Measurements from ENCODE around the gene BMP7. TPM values are rescaled to one million over a fixed set of nuclear protein-coding genes. Genes with fewer than 3 reads are reported as not detected.
A peak's percentile ranks its signal among the peaks of the same experiment; 100 is the strongest.

The BMP7 gene
- polyA plus RNA-seq, 1 donor from 2014 or later: not detected

DNA sequence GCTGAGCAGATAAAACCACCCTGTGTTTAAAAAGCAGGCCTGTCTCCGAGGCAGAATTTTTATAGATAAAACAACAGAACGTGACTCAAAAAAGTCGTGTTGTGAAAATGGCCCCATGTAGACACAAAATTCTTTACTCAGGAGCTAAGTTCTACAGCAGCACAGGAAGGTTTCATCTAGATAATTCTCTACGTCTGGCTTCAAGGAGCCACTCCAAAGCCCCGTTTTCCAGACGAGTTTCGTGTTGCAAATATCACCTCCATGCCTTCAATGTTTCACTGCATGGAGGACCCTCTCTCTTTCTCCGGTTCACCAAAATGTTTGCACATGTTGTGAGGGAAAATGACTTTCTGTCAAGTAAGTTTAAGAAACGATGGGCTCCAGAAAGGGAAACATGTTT, 12.0 kb upstream of the BMP7 start:
- Mint-ChIP-seq H3K4me1 (peaks cover 0 to 1% (median 0%) of the 10 kb centered on the region in 3 donors), H3K27me3 (peaks cover 32% of the 10 kb centered on the region), H3K27ac (no peak overlapping the region), H3K36me3 (peaks cover 3% of the 10 kb centered on the region), H3K4me3 (no peak overlapping the region), H3K9me3 (peaks cover 0 to 4% (median 0%) of the 10 kb centered on the region in 3 donors)

DNA sequence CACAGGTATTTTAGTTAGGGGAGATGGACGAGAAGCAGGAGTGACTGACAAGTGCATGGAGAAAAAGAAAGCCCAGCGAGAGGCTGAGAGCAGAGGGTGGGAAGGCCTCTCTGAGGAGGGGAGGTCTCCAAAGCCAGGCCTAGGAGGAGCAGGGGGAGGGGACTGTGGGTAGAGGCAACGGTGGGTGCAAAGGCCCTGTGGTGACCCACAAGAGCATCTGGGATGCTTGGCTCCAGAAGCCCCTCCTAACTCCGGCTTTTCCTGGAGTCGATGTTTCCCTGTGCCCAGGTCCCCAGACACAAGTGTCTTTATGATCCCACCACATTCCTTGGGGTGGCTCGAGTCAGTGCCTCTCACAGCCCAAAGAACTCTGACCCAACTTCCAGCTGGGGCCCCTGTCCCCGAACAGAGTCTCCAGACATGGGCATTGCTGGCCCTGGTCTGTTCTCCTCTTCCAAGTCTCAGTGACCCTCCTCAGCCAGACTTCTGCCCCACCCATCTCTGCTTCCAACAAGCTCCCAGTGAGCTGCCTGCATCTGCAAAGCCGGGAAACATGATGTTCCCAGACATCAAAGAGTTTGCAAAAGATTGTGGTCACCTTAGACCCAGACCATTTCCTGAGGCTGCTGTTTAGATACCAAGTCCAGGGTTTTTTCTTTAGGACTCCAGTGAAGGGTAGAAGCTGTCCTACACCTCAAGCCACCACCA, 11.1 kb upstream of the BMP7 start:
- peaks cover 35% of the 10 kb centered on the region for H3K27me3 Mint-ChIP-seq
- peaks cover 0 to 4% (median 0%) of the 10 kb centered on the region in 3 donors for H3K9me3 Mint-ChIP-seq
- H3K36me3 Mint-ChIP-seq: peaks cover 3% of the 10 kb centered on the region
- H3K27ac Mint-ChIP-seq: no peak overlapping the region
- H3K4me3 Mint-ChIP-seq: no peak overlapping the region
- H3K4me1 Mint-ChIP-seq: peaks cover 0 to 1% (median 0%) of the 10 kb centered on the region in 3 donors

DNA sequence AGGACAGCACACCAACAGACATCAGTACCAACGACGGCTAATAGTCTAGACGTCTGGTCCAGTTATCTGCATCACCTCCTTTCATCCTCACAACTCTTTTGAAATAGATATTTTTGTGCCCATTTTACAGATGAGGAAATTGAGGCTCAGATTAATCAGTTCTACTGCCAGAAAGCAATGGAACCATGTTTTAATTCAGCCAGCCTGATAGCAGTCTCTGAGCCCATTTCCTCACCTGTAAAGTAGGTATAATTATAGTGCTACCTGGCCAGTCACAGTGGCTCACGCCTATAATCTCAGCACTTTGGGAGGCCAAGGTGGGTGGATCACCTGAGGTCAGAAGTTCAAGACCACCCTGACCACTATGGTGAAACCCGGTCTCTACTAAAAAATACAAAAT, 9.8 kb upstream of the BMP7 start:
- H3K27ac Mint-ChIP-seq: peak overlapping the region in 1 of 3 donors; percentile 73
- no peak overlapping the region for H3K4me3 Mint-ChIP-seq
- H3K36me3 Mint-ChIP-seq: peaks cover 3% of the 10 kb centered on the region
- H3K4me1 Mint-ChIP-seq: peaks cover 0 to 1% (median 0%) of the 10 kb centered on the region in 3 donors
- H3K9me3 Mint-ChIP-seq: peaks cover 0 to 4% (median 0%) of the 10 kb centered on the region in 3 donors
- H3K27me3 Mint-ChIP-seq: peaks cover 34% of the 10 kb centered on the region

DNA sequence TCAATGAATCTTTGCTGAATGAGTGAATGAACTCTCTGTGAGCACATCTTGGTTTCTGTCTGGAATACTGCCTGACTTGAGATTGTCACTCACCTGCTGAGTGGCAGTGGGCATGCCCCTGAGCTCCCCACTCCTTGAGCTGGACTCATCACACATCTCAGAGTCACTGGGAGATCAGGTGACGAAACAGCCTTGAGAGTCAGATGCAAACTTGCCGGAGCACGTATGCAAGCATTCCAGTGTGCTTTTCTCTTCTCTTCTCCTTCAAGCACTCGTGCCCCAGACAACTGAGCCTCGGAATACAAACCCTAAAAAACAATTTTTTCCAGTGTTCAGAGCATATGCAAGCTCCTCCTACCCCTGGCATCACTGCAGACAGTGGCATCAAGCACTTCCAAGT, 9.4 kb upstream of the BMP7 start:
- peaks cover 3% of the 10 kb centered on the region for H3K36me3 Mint-ChIP-seq
- H3K27me3 Mint-ChIP-seq: peaks cover 35% of the 10 kb centered on the region
- H3K27ac Mint-ChIP-seq: peak overlapping the region in 1 of 3 donors; percentile 73
- H3K9me3 Mint-ChIP-seq: peaks cover 0 to 4% (median 0%) of the 10 kb centered on the region in 3 donors
- H3K4me1 Mint-ChIP-seq: peaks cover 0 to 1% (median 0%) of the 10 kb centered on the region in 3 donors
- no peak overlapping the region for H3K4me3 Mint-ChIP-seq

DNA sequence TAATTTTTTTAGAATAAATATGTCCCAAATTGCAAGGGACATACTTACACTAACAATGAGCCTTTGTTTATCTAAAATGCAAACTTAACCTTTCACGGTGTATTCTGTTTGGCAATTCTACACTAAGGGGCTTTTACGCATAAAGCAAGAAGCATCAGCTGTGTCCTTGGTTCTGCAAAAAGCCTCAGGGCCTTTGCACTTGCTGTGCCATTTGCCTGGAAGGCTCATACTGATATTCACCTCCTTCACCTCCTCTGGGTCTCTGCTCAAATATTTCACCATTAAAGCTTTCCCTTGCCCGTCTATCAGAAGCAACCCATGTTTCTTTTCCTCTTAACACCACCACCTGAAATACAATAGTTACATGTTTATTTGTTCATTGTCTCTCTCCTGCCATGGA, 8.9 kb upstream of the BMP7 start:
- Mint-ChIP-seq H3K36me3 (peaks cover 3% of the 10 kb centered on the region), H3K27ac (no peak overlapping the region), H3K4me3 (no peak overlapping the region), H3K27me3 (peaks cover 34% of the 10 kb centered on the region), H3K4me1 (peaks cover 0 to 1% (median 0%) of the 10 kb centered on the region in 3 donors), H3K9me3 (peaks cover 0 to 4% (median 0%) of the 10 kb centered on the region in 3 donors)

DNA sequence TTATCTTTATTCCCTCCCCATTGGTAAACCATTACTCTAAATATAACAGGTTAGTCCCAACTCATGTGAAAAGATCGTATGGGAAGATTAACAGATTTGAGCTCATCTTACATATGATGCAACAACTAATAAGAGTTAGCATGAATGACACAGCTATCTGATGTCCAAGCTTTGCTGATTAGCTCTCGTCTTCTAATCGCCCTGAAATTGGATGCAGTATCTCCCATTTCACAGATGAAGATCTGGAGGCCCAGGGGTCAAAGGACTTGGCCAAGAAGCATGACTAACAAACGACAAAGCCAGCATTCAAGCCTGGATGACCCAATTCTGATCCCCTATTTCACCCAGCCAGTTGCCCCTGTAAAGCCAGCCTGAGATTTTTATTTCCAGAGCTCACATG, 8.4 kb upstream of the BMP7 start:
- no peak overlapping the region for H3K4me3 Mint-ChIP-seq
- peaks cover 0 to 4% (median 0%) of the 10 kb centered on the region in 3 donors for H3K9me3 Mint-ChIP-seq
- H3K27me3 Mint-ChIP-seq: peaks cover 32% of the 10 kb centered on the region
- no peak overlapping the region for H3K27ac Mint-ChIP-seq
- peaks cover 0 to 1% (median 0%) of the 10 kb centered on the region in 3 donors for H3K4me1 Mint-ChIP-seq
- H3K36me3 Mint-ChIP-seq: peaks cover 3% of the 10 kb centered on the region

DNA sequence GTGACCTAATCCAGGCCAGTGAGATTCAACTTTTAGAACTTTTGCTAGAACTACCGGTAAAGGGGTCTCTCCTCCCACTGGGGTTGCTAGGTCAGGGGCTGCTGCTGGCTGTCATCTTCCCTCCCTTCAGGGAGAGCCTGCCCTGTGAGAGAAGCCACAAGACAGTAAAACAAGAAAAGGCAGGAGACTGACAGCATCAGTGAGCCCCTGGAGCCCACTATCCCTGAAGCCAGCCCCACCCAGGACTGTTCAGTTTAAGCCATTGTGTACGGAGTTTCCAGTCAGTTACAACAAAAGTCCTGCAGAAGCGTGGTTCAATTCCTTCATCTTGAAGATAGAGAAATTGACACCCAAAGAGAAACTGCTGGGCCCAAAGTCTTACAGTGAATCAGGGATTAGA, 7.9 kb upstream of the BMP7 start:
- Mint-ChIP-seq H3K9me3 (peaks cover 0 to 4% (median 0%) of the 10 kb centered on the region in 3 donors), H3K36me3 (peaks cover 3% of the 10 kb centered on the region), H3K4me3 (no peak overlapping the region), H3K4me1 (no peaks in the 10 kb centered on the region), H3K27me3 (peaks cover 31% of the 10 kb centered on the region), H3K27ac (no peak overlapping the region)

DNA sequence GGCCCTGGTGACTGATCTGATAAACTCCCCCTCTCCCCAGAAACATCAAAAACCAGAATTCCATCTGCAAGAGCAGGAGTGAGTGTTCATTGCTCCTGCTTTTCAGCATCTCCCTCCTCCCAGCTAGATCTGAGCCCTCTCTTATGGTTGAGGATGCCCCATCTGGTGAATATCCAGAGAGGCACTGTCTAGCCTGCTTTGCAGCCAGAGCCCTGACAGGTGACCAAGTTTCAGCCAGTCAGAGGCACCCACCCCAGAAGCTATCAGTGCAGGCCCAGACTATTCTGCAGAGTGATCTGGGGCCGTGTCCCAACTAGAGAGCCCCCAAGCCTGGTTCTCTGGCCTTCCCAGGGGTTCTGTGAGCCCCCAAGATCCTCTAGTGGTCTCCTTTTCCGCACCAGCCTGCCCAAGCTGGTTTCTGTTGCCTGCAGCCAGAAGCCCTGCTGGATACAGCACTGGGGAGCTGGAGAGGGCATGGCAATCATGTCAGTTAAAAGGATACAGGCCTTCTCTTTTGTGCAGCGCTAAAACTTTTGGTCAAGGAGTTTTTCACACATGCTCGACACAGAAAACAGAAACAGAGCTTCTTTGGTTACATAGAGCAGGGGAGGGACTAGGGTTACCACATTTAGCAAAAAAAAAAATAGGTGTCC, 6.6 kb upstream of the BMP7 start:
- peaks cover 0 to 4% (median 0%) of the 10 kb centered on the region in 3 donors for H3K9me3 Mint-ChIP-seq
- H3K27ac Mint-ChIP-seq: no peak overlapping the region
- H3K36me3 Mint-ChIP-seq: peaks cover 3% of the 10 kb centered on the region
- H3K4me1 Mint-ChIP-seq: no peaks in the 10 kb centered on the region
- no peak overlapping the region for H3K4me3 Mint-ChIP-seq
- H3K27me3 Mint-ChIP-seq: peaks cover 29% of the 10 kb centered on the region

DNA sequence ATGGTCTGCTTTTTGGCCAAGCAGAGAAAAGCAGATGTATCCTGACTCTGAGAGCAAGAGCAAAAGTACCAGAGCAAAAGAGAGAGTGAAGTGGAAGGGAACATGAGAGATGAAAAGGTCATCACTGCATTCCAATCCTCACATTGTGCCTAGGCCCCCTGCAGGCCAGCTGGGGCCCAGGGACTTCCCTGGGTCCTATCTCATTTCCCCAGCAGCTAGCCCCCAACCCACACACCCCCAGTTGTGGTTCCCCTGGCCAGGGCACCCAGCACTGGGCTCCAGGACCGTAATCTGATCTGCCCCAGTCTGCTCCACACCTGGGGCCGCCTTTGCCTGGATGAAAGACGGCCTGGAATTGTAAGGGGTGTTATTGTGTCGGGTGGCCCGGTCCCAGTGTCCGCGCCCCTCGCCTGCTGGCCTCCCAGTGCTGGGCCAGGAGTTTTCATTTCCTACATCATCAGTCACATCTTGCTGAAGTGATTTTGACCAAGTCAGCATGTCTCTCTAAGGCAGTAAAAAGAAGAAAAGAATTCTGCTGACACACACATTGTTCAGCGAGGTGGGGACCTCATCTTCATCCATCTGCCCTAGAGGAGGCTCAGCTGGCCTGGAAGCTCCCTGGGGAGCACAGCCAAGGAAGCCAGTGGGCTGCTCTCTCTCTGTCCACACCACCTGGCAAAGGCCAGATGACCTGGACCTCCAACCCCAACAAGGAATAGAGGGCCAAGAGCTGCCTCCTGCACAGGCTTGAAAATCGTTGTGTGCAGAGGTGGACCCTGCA, 4.0 kb upstream of the BMP7 start:
- Mint-ChIP-seq H3K4me1 (peaks cover 0 to 5% (median 0%) of the 10 kb centered on the region in 3 donors), H3K36me3 (peaks cover 3% of the 10 kb centered on the region), H3K27me3 (peaks cover 36% of the 10 kb centered on the region), H3K27ac (no peak overlapping the region), H3K4me3 (no peak overlapping the region), H3K9me3 (peaks cover 0 to 7% (median 0%) of the 10 kb centered on the region in 3 donors)

DNA sequence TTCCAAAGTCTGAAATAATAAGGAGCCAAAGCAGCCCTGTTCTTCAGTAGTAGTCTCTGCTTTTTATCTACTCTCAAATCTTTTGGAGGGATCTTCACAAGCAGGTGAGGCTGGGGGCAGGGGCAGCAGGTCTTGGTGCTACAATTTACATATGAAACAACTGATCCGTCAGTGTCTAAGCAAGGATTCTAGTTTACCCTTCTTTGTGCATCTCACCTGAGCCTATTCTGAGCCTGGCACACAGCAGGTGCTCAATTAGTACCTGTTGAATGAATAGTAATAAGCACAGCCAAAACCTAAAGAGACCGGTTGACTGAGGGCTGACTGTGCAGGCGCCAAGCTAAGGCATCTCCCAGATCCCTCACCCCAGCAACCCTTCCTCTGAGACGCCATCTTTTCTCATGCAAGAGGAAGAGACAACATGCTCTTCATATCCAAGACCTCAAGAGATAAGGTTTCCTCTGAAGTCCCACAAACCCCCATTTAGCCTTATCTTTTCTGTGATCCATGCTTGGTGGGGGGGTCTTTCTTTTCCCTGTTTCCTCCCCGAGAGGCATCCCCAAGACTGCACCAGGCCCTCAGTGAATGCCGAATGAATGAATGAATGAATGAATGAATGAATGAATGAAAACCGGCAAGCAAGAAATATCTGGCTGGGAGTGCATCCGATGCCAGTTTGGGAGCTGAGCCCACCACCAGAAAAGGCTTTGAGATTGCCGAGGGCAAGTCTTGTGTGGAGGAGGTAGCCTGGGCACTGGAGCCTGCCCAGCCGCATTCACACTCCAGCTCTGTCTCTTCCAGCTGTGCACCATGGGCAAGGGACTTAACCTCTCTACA, 2.9 kb upstream of the BMP7 start:
- peaks cover 37% of the 10 kb centered on the region for H3K27me3 Mint-ChIP-seq
- no peak overlapping the region for H3K4me3 Mint-ChIP-seq
- H3K36me3 Mint-ChIP-seq: no peaks in the 10 kb centered on the region
- H3K4me1 Mint-ChIP-seq: peaks cover 0 to 5% (median 1%) of the 10 kb centered on the region in 3 donors
- peaks cover 0 to 3% (median 0%) of the 10 kb centered on the region in 3 donors for H3K9me3 Mint-ChIP-seq
- no peak overlapping the region for H3K27ac Mint-ChIP-seq

DNA sequence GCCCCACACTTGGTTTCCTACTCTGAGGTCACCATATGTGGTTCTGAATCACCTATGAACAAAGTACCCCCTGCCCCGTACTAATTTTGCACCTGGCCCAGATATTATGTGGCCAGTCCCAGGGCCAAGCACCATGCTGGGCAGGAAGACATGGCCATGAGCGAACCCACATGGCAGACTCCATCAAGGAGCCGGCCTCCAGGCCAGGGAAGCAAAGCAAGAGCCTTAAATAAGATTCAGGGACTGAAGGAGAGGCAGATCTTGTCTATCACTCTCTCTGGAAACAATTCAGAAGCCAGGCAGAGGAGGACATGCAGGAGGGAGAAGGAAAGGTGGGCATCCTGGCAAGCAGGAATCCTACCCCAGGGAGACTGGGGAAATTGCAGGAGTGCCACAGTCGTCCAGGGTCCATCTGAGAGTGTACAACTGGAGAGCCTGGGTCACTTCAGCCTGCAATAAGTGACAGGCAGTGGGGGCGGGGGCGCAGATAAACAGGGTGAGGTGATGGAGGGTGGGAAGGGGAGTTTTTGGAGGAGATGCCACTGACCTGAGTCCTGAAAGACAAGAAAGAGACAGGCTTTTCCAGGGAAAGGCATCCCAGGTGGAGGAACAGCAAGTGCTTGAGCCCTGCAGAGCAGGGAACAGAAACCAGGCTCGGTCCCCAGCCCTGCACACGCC, 2.1 kb upstream of the BMP7 start:
- peaks cover 0 to 3% (median 0%) of the 10 kb centered on the region in 3 donors for H3K9me3 Mint-ChIP-seq
- H3K27ac Mint-ChIP-seq: no peak overlapping the region
- H3K4me3 Mint-ChIP-seq: no peak overlapping the region
- H3K27me3 Mint-ChIP-seq: peaks cover 45% of the 10 kb centered on the region
- peaks cover 0 to 5% (median 1%) of the 10 kb centered on the region in 3 donors for H3K4me1 Mint-ChIP-seq
- no peaks in the 10 kb centered on the region for H3K36me3 Mint-ChIP-seq

DNA sequence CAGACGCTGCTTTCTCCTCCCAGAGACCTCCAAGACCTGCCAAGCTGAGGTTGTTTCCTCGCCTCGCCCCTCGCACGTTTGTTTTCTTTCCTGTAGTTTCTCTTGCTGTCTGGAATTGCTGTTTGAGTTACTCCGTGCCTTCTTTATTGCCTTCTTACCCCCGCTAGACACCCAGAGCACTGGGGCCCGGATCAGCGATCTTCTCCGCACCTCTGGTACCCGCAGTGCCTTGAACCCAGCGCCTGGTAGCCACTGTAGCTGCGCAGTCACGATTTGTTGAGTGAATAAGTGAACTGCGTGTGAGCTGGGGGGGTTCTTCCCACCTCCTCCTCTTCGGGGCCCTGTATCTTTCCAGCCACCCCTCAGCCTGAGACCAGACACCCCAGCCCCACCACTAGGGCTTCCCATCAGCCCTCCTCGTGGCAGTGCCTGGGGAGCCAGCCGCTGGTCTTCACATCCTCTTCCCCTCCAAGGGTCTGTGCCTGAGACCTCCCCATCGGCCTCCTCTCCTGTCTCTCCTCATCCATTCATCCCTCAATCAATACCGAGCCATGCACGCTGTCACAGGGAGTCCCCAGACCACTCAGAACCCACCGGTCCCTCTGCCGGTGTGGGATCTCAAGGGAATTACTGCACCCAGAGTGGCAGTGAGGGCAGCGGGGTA, 849 bp upstream of the BMP7 start:
- Mint-ChIP-seq H3K4me1 (peaks cover 0 to 5% (median 1%) of the 10 kb centered on the region in 3 donors), H3K4me3 (peak overlapping the region in 1 of 4 donors; percentile 83)

DNA sequence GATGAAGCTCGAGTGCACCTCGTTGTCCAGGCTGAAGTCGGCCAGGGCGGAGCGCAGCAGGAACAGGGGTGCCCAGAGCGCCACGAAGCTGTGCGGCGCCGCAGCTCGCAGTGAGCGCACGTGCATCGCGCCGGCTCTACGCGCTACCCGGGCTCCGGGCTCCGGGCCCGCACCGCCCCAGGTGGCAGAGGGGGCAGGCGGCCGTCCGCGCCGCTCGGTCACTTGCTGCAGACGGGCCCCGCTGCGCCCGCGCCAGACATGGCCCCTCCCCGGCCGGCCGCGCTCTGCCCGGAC, 497 bp downstream of the BMP7 start:
- Mint-ChIP-seq H3K27ac (no peak overlapping the region), H3K4me3 (peak overlapping the region in 1 of 4 donors; percentile 83), H3K9me3 (peaks cover 0 to 3% (median 0%) of the 10 kb centered on the region in 3 donors), H3K36me3 (no peaks in the 10 kb centered on the region), H3K27me3 (peaks cover 52% of the 10 kb centered on the region), H3K4me1 (peaks cover 0 to 5% (median 1%) of the 10 kb centered on the region in 3 donors)

More for the DNA sequence above, 849 bp upstream of the BMP7 start:
- Mint-ChIP-seq H3K27me3 (peaks cover 50% of the 10 kb centered on the region), H3K36me3 (no peaks in the 10 kb centered on the region), H3K9me3 (peaks cover 0 to 3% (median 0%) of the 10 kb centered on the region in 3 donors), H3K27ac (no peak overlapping the region)

Measured in IgD-negative memory B cell (primary cell).